ENCODE measurements around the gene DHPS. TPM values are rescaled to one million over a fixed set of nuclear protein-coding genes. Genes with fewer than 3 reads are reported as not detected.
A peak's percentile ranks its signal among the peaks of the same experiment; 100 is the strongest.

Gene DHPS
- total and polyA plus RNA-seq, 2 experiments from 2014 or later, result 80.0 to 113 TPM

DNA sequence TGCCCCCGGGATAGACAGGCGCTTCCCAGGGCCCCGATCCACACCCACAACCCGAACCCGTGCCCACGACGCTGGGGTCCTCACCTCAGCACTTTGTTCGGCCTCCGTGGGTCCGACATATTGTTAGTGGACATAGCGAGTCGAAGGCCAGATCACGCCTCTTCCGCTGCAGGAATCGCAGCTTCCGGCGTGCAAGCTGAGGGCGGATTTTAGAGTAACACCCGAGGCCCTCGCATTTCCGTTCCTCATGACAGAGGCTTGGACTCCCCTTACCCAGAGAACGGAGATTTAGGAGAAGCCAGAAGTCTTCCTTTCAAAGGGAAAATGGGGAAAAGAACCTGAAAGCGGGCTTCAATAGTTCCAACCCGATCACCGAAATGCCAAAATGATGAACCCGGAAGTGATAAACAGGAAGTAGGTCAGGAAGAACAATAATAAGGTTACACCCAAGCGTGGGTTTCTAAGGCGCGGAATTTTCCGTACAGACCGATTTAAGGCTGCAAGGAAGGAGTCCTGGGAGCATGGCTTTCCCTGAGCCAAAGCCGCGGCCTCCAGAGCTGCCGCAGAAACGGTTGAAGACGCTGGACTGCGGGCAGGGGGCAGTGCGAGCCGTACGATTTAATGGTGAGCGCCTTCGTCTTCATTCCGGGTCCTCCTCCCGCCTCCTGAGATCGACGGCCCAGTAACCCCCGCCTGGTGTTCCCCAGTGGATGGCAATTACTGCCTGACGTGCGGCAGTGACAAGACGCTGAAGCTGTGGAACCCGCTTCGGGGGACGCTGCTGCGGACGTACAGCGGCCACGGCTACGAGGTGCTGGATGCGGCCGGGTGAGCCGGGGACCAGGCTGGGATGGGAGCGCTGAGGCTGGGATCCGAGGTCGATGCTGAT, 12.2 kb downstream of the DHPS start:
- H3K27me3 ChIP-seq, result no peaks in the 10 kb centered on the region
- H3K9me3 ChIP-seq (ENCODE audit: low read depth), result no peaks in the 10 kb centered on the region
- peak; percentile 85 to 90 for DNase-seq (ENCODE audit: low read depth in 1 of 2, low spot score in 1 of 2)
- peaks cover 2% of the 10 kb centered on the region for H3K36me3 ChIP-seq
- TF ChIP-seq, protein P1, sequence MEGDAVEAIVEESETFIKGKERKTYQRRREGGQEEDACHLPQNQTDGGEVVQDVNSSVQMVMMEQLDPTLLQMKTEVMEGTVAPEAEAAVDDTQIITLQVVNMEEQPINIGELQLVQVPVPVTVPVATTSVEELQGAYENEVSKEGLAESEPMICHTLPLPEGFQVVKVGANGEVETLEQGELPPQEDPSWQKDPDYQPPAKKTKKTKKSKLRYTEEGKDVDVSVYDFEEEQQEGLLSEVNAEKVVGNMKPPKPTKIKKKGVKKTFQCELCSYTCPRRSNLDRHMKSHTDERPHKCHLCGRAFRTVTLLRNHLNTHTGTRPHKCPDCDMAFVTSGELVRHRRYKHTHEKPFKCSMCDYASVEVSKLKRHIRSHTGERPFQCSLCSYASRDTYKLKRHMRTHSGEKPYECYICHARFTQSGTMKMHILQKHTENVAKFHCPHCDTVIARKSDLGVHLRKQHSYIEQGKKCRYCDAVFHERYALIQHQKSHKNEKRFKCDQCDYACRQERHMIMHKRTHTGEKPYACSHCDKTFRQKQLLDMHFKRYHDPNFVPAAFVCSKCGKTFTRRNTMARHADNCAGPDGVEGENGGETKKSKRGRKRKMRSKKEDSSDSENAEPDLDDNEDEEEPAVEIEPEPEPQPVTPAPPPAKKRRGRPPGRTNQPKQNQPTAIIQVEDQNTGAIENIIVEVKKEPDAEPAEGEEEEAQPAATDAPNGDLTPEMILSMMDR (IDR thresholded peaks at IDR 0.05; ENCODE audit: low read depth, low read length), result no peak
- H3K4me1 ChIP-seq (ENCODE audit: low read depth), result peaks cover 19% of the 10 kb centered on the region
- peak overlapping the region; percentile 96 for H3K27ac ChIP-seq
- H3K4me3 ChIP-seq, result peak overlapping the region; percentile 82

DNA sequence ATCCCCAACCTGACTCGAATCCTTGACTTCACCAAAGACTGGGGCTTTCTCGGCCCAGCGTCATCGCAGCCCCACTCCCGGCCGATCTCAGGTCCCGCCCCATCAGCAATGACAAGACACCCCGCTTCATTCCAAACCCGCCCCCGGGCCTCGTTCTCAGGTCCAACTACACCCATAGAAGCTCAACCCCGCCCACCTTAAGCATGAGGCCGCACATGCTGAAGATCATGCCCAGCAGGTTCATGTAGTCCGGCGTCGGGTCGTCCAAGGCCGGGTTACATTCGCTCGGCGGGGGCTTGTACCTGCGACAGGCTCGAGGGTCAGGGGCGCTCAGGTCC, 12.8 kb downstream of the DHPS start:
- Histone ChIP-seq H3K9me3 (ENCODE audit: low read depth) (no peaks in the 10 kb centered on the region), H3K36me3 (peaks cover 1% of the 10 kb centered on the region), H3K4me3 (peak overlapping the region; percentile 82), H3K27me3 (no peaks in the 10 kb centered on the region), H3K27ac (peak overlapping the region; percentile 96), H3K4me1 (ENCODE audit: low read depth) (peaks cover 19% of the 10 kb centered on the region)
- DNase-seq (ENCODE audit: low read depth in 1 of 2, low spot score in 1 of 2), result peak; percentile 55 to 59
- TF ChIP-seq, protein P1 (IDR thresholded peaks at IDR 0.05; ENCODE audit: low read depth, low read length), result no peak

DNA sequence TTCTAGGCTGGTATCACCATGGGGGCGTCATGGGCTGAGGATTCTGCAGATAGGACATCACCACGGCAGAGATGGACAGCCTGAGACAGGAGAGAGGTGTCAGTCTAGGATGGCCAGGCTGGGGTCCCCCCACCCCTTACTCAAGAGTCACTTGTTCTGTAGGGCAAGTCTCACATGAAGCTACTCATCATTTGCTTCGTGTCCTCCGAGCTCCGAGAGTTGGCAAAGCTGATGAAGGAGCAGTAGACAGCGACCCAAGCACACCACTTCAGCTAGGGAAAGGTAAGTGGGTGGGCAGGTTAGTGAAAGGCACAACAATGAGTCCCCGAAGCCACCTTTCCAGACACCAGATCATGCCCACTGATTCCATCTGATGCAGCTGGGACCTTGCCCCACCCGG, 13.3 kb downstream of the DHPS start:
- Histone ChIP-seq H3K4me3 (peak overlapping the region; percentile 82), H3K9me3 (ENCODE audit: low read depth) (no peaks in the 10 kb centered on the region), H3K27ac (peak overlapping the region; percentile 96), H3K27me3 (no peaks in the 10 kb centered on the region), H3K4me1 (ENCODE audit: low read depth) (peaks cover 19% of the 10 kb centered on the region), H3K36me3 (no peaks in the 10 kb centered on the region)
- no peak for DNase-seq (ENCODE audit: low read depth in 1 of 2, low spot score in 1 of 2)
- TF ChIP-seq, protein P1 (IDR thresholded peaks at IDR 0.05; ENCODE audit: low read depth, low read length), result no peak

DNA sequence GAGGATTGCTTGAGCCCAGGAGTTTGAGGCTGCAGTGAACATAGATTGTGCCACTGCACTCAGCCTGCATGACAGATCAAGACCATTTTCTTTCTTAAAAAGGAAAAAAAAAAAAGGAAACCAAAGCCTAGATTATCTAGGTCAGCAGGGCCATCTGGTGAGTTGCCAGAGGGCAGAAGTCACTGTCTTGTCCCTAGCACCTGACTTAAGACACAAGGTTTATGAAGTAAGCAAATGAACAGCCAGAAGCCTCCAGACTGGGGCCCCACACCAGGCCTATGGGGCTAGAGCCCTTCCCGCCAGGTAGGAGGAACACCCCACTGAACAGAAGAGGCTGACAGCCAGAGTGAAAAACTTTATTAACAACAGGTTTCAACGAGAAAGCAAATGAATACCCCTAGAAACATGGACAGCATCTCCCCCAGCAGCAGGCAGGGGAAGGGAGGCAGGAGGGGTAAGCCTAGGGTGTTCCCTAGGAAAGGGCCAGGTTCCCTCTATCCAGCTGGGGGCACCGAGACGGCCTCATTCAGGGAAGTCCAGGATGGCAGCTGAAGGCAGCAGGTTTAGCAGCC, 13.9 kb downstream of the DHPS start:
- Histone ChIP-seq H3K36me3 (peaks cover 4% of the 10 kb centered on the region), H3K27me3 (no peaks in the 10 kb centered on the region), H3K9me3 (ENCODE audit: low read depth) (no peaks in the 10 kb centered on the region), H3K4me3 (peak overlapping the region; percentile 82), H3K27ac (no peak overlapping the region), H3K4me1 (ENCODE audit: low read depth) (peaks cover 19% of the 10 kb centered on the region)
- TF ChIP-seq, protein P1 (IDR thresholded peaks at IDR 0.05; ENCODE audit: low read depth, low read length), result no peak
- DNase-seq (ENCODE audit: low read depth in 1 of 2, low spot score in 1 of 2), result no peak

DNA sequence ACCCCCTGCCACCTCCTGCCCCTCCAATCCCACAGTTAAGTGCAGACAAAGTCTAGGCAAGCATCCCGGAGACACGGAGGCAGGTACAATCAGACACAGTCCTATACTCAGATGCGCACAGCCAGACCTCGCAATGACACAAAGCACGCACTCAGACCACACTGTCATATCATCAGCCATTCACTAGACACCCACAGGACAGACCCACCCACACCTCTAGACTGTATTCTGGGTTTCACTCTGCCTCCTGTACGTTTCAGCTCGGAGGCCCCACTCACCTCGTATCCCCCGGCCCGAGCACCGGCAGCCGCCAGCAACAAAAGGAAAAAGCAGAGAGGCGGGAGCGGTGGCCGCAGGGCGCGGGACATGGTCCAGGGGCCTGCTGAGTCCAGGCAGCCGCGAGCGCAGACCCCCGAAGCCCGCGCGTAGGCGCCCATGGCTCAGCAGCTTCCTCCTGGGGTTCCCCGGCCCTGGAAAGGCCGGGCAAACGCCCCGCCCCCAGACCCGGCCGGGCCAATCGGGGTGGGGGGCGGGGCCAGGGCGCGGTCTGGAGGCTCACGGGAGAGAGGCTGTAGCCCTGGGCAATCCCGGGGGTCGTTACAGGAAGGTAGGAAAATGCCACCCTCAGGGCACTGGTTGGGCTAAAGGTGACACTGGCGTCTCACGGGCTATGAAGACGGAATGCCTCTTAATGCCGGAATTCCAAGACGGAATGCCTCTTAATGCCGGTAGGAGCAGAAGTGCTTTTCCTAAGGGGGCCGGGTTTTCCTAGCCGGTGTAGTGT, 15.2 kb downstream of the DHPS start, which contains the start of the genes MAN2B1 and WDR83:
TSS of gene MAN2B1 (minus strand) at position 478 of the 784 bp plus-strand sequence. CDS start at position 437, 41 bp downstream.
TSS of gene WDR83 (plus strand) at position 543 of the 784 bp plus-strand sequence. CDS start 2,984 bp downstream, outside the sequence.
- peaks cover 11% of the 10 kb centered on the region for H3K36me3 ChIP-seq
- peak within 1 kb of the TSS; percentile 70 for H3K27ac ChIP-seq
- peak within 1 kb of the TSS; percentile 82 for H3K4me3 ChIP-seq
- peaks cover 19% of the 10 kb centered on the region for H3K4me1 ChIP-seq (ENCODE audit: low read depth)
- TF ChIP-seq, protein P1 (IDR thresholded peaks at IDR 0.05; ENCODE audit: low read depth, low read length), result no peak
- H3K27me3 ChIP-seq, result no peaks in the 10 kb centered on the region
- DNase-seq (ENCODE audit: low read depth in 1 of 2, low spot score in 1 of 2), result peak; percentile 71 to 91
- H3K9me3 ChIP-seq (ENCODE audit: low read depth), result no peaks in the 10 kb centered on the region

Measured in cardiac muscle cell (in vitro differentiated cells and primary cell).